Chondrocyte (in vitro differentiated cells): ENCODE data around the gene KRI1. TPM values are rescaled to one million over a fixed set of nuclear protein-coding genes. Genes with fewer than 3 reads are reported as not detected.

Experiments used
- DNase-seq: peaks from one replicate; pipeline ENCODE4 v3.0.0; 2021; ENCODE audit warnings: mixed read lengths, low spot score
- H3K27ac Mint-ChIP-seq: one replicate; pipeline ENCODE4 v1.8.0; 2021; ENCODE audit warnings: mild to moderate bottlenecking, moderate library complexity, mixed read lengths; ENCODE audit not compliant: unreplicated experiment
- H3K27me3 Mint-ChIP-seq: 2 replicates; pipeline ENCODE4 v1.8.0; 2021; ENCODE audit warnings: low read depth, mixed read lengths
- H3K36me3 Mint-ChIP-seq: 2 replicates; pipeline ENCODE4 v1.8.0; 2021; ENCODE audit warnings: low read depth, mixed read lengths
- H3K4me1 Mint-ChIP-seq: 2 replicates; pipeline ENCODE4 v1.8.0; 2021; ENCODE audit warnings: low read depth, mild to moderate bottlenecking, mixed read lengths
- H3K4me3 Mint-ChIP-seq: one replicate; pipeline ENCODE4 v1.8.0; 2021; ENCODE audit warnings: mild to moderate bottlenecking, moderate library complexity, mixed read lengths; ENCODE audit not compliant: unreplicated experiment
- H3K9me3 Mint-ChIP-seq: 2 replicates; pipeline ENCODE4 v1.8.0; 2021; ENCODE audit warnings: low read depth, mixed read lengths
- total RNA-seq: library from RNA; stranded (reverse); gene quantifications from 3 replicates; pipeline ENCODE4 v1.2.1, GENCODE V29; 2021
- TF ChIP-seq, protein P1 (sequence below): fragments of 200-600 bp; sonication (generic); IDR thresholded peaks from 2 replicates; pipeline ENCODE4 v1.5.0; 2021; ENCODE audit warnings: antibody characterized with exemption, mild to moderate bottlenecking, moderate library complexity

The KRI1 gene
- total RNA-seq, 1 donor from 2014 or later: 14.2 TPM

DNA sequence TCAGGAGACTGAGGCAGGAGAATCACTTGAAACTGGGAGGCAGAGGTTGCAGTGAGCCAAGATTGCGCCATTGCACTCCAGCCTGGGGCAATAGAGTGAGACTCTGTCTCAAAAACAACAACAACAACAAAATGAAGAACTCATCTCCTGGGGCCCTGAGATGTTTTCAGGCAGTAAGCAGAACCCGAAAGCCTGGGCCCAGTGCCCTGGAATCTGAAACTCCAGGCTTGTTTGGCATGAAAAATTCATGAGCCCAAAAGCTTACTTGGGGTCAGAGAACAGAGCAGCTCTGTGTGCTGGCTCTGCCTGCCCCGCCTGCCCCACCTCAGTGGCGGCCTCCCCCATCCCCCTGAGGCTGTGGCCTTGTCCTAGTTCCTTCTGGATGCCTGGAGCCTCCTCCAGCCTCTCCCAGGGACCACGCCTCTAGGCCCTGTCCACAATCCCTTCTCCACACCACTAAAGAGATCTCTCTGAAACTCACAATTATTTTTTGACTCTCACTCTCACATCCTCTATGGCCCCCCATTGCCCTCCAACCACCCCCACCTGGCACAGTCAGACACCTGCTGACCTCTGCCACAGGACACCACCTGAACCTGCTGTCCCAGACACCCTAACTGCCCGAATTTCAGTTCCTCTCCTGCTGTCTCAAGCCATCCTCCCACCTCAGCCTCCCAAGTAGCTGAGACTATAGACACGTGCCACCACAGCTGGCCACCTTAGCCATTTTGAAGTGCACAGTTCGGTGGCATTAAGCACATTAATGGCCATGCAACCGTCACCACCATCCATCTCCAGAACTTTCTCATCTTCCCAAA is 28.2 kb upstream of the KRI1 start:
- TF ChIP-seq, protein P1, sequence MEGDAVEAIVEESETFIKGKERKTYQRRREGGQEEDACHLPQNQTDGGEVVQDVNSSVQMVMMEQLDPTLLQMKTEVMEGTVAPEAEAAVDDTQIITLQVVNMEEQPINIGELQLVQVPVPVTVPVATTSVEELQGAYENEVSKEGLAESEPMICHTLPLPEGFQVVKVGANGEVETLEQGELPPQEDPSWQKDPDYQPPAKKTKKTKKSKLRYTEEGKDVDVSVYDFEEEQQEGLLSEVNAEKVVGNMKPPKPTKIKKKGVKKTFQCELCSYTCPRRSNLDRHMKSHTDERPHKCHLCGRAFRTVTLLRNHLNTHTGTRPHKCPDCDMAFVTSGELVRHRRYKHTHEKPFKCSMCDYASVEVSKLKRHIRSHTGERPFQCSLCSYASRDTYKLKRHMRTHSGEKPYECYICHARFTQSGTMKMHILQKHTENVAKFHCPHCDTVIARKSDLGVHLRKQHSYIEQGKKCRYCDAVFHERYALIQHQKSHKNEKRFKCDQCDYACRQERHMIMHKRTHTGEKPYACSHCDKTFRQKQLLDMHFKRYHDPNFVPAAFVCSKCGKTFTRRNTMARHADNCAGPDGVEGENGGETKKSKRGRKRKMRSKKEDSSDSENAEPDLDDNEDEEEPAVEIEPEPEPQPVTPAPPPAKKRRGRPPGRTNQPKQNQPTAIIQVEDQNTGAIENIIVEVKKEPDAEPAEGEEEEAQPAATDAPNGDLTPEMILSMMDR: no peak
- peaks cover 7% of the 10 kb centered on the region for H3K4me1 Mint-ChIP-seq
- no peaks in the 10 kb centered on the region for H3K9me3 Mint-ChIP-seq
- H3K27me3 Mint-ChIP-seq: peaks cover 2% of the 10 kb centered on the region
- DNase-seq: no peak
- H3K4me3 Mint-ChIP-seq: no peak overlapping the region
- H3K27ac Mint-ChIP-seq: no peak overlapping the region
- H3K36me3 Mint-ChIP-seq: no peaks in the 10 kb centered on the region

DNA sequence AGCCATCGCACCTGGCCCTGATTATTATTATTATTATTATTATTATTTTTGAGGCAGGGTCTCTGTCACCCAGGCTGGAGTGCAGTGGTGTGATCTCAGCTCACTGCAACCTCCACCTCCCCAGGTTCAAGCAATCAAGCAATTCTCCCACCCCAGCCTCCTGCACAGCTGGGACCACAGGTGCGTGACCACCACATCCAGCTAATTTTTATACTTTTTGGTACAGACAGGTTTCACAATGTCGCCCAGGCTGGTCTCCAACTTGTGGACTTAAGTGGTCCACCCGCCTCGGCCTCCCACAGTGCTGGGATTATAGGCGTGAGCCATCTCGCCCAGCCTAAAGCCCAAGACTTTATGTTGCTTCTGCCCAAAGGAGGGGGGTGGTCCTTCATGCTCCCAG is 27.3 kb upstream of the KRI1 start:
- H3K4me1 Mint-ChIP-seq: peaks cover 7% of the 10 kb centered on the region
- H3K9me3 Mint-ChIP-seq: no peaks in the 10 kb centered on the region
- H3K36me3 Mint-ChIP-seq: no peaks in the 10 kb centered on the region
- DNase-seq: no peak
- no peak overlapping the region for H3K27ac Mint-ChIP-seq
- H3K27me3 Mint-ChIP-seq: peaks cover 2% of the 10 kb centered on the region
- TF ChIP-seq, protein P1: no peak
- no peak overlapping the region for H3K4me3 Mint-ChIP-seq

DNA sequence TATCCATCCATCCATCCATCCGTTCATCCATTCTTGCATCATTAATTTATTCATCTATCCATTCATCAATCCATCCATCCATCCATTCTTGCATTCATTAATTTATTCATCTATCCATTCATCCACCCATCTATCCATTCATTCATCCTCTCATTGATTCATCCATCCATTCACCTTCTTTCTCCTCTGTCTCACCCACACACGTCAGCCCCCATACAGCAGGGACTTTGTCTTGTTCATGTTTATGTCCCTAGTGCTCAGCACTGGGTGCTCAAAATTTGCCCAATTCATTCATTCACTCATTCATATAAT is 22.0 kb upstream of the KRI1 start:
- H3K9me3 Mint-ChIP-seq: no peaks in the 10 kb centered on the region
- no peak for DNase-seq
- no peak overlapping the region for H3K27ac Mint-ChIP-seq
- H3K4me1 Mint-ChIP-seq: no peaks in the 10 kb centered on the region
- H3K27me3 Mint-ChIP-seq: peaks cover 15% of the 10 kb centered on the region
- H3K36me3 Mint-ChIP-seq: peaks cover 6% of the 10 kb centered on the region
- TF ChIP-seq, protein P1: no peak
- no peak overlapping the region for H3K4me3 Mint-ChIP-seq

DNA sequence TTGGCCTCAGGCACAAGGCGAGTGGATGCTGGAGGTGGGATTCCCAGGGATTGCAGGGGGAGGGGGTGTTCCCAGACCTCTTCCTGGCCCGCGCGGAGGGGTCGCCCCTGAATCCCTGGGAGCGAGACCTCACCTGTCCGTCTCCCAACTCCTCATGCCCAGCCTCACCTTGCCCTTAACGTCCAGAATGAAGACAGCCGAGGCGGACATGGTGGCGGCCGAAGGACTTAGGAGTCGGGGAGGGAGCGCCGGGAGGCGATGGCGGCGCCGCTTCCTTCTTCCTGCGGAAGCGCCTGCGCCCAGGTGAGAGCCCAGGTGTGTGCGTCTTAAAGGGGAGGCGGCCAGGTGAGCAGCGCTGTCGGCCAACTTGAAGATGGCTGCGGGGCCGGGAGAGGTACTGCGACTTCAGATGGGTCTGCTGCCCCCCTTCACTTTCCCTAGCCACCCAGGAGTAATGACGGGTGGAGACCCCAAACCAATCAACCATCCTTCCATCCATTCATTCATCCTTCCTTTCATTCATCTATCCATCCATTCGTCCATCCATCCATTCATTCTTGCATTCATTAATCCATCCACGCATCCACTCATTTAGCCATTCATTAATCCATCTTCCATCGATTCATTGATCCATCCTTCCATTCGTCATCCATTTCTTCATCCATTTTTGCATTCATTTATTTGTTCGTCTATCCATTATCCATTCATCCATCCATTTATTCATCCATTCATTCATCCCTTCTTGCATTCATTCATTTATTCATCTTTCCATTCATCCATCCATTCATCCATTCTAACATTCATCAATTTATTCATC is 21.4 kb upstream of the KRI1 start, which contains the start of gene AP1M2:
Gene AP1M2 (minus strand): TSS at position 291 of the 817 bp plus-strand sequence. CDS start 81 bp downstream, at position 210.
- TF ChIP-seq, protein P1: no peak
- peaks cover 15% of the 10 kb centered on the region for H3K27me3 Mint-ChIP-seq
- no peaks in the 10 kb centered on the region for H3K9me3 Mint-ChIP-seq
- H3K4me1 Mint-ChIP-seq: no peaks in the 10 kb centered on the region
- peaks cover 6% of the 10 kb centered on the region for H3K36me3 Mint-ChIP-seq
- no peak within 1 kb of the TSS for H3K4me3 Mint-ChIP-seq
- no peak within 1 kb of the TSS for H3K27ac Mint-ChIP-seq
- DNase-seq: no peak

DNA sequence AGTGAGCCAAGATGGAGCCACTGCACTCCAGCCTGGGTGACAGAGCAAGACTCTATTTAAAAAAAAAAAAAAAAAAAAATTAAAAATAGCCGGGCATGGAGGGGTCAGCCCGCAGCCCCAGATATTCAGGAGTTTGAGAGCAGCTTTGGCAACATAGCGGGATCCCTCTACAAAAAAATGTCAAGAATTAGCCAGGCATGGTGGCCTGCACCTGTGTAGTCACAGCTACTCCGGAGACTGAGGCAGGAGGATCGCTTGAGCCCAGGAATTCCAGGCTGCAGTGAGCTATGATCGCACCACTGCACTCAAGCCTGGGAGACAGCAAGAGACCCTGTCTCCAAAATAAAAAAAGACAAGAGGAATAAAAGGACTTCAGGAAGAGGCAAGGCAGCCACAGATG is 20.6 kb upstream of the KRI1 start:
- Mint-ChIP-seq H3K4me3 (no peak overlapping the region), H3K27me3 (peaks cover 15% of the 10 kb centered on the region), H3K27ac (no peak overlapping the region), H3K9me3 (no peaks in the 10 kb centered on the region), H3K4me1 (no peaks in the 10 kb centered on the region), H3K36me3 (peaks cover 6% of the 10 kb centered on the region)
- no peak for DNase-seq
- TF ChIP-seq, protein P1: no peak
